Fibroblast of lung (primary cell): ENCODE measurements around the gene ZNF569. TPM values are rescaled to one million over a fixed set of nuclear protein-coding genes. Genes with fewer than 3 reads are reported as not detected.
"Not testable (repeated sequence)": the region's sequence is repeated elsewhere in the genome, so short reads cannot be mapped to it uniquely, and the experiment has no call there.

Experiments
- DNase-seq, 2 donors: peaks; one replicate each; pipeline versions ENCODE4 v3.0.0 to v3.0.0-alpha.2; 2010; ENCODE audit warnings: low read depth in 2 of 2
- H2AFZ ChIP-seq: 2 replicates; pipeline ENCODE4 v1.5.1; 2012; ENCODE audit warnings: low read length, control low read depth, inconsistent platforms
- H3K27ac ChIP-seq: 2 replicates; pipeline ENCODE4 v1.5.1; 2011; ENCODE audit warnings: low read length, control low read depth; ENCODE audit not compliant: insufficient read depth
- H3K27me3 ChIP-seq: 2 replicates; pipeline ENCODE4 v1.5.1; 2011; ENCODE audit warnings: mild to moderate bottlenecking, low read length; ENCODE audit not compliant: control insufficient read depth, insufficient read depth
- H3K36me3 ChIP-seq: 2 replicates; pipeline ENCODE4 v1.5.1; 2011; ENCODE audit warnings: low read length; ENCODE audit not compliant: control insufficient read depth, insufficient read depth
- H3K4me1 ChIP-seq: 2 replicates; pipeline ENCODE4 v1.5.1; 2011; ENCODE audit warnings: low read length; ENCODE audit not compliant: control insufficient read depth, insufficient read depth; ENCODE audit errors: extremely low read depth
- H3K4me2 ChIP-seq: 2 replicates; pipeline ENCODE4 v1.5.1; 2011; ENCODE audit warnings: low read length, control low read depth; ENCODE audit not compliant: insufficient read depth; ENCODE audit errors: extremely low read depth
- H3K4me3 ChIP-seq, 4 experiments: fragments of 200-600 bp in 1 of 4; sonication (generic) in 1 of 4; replicated peaks in 1 of 4; 2 replicates each; pipeline ENCODE4 v1.5.1; 2011 to 2016; ENCODE audit warnings: low read length in 4 of 4, low read depth in 3 of 4, mild to moderate bottlenecking in 3 of 4, control low read depth in 2 of 4, inconsistent platforms in 1 of 4, mixed read lengths in 1 of 4; ENCODE audit not compliant: insufficient read depth in 1 of 4; ENCODE audit errors: control extremely low read depth in 1 of 4
- H3K79me2 ChIP-seq: 2 replicates; pipeline ENCODE4 v1.5.1; 2012; ENCODE audit warnings: mild to moderate bottlenecking, low read length, inconsistent platforms; ENCODE audit not compliant: control insufficient read depth, insufficient read depth
- H3K9ac ChIP-seq: 2 replicates; pipeline ENCODE4 v1.5.1; 2011; ENCODE audit warnings: mild to moderate bottlenecking, low read length, control low read depth; ENCODE audit not compliant: insufficient read depth
- H3K9me3 ChIP-seq: 2 replicates; pipeline ENCODE4 v1.5.1; 2012; ENCODE audit warnings: low read depth, low read length; ENCODE audit not compliant: control insufficient read depth, insufficient read depth
- H4K20me1 ChIP-seq: 2 replicates; pipeline ENCODE4 v1.5.1; 2011; ENCODE audit warnings: low read length; ENCODE audit not compliant: control insufficient read depth, insufficient read depth; ENCODE audit errors: extremely low read depth
- CTCF ChIP-seq, 2 donors: IDR thresholded peaks in 1 of 2; conservative IDR thresholded peaks in 1 of 2; 1 replicate in 1 of 2; 2 replicates in 1 of 2; pipeline ENCODE4 v1.5.1; 2011 to 2012; ENCODE audit warnings: low read length in 2 of 2, control low read depth in 1 of 2, inconsistent platforms in 1 of 2, low read depth in 1 of 2, mild to moderate bottlenecking in 1 of 2
- EZH2 ChIP-seq: IDR thresholded peaks from 2 replicates; pipeline ENCODE4 v1.5.1; 2012; ENCODE audit warnings: low read length, control low read depth, mild to moderate bottlenecking; ENCODE audit errors: missing control alignments
- polyA plus RNA-seq, 2 donors: library from polyadenylated mRNA; depleted of rRNA in 1 of 2; stranded (reverse) in 1 of 2; unstranded in 1 of 2; fragments of >200 nt; gene quantifications; 2 replicates each; pipeline ENCODE4 v1.2.1, GENCODE V29; 2011 to 2012; ENCODE audit warnings: missing spikeins in 1 of 2
- total RNA-seq: library from RNA; depleted of rRNA; stranded (reverse); fragments of >200 nt; gene quantifications from 2 replicates; pipeline ENCODE4 v1.2.1, GENCODE V29; 2014

Gene ZNF569
- total and polyA plus RNA-seq, 2 donors (not counting 1 experiment from before 2014, with no cell fraction given), result 4.3 to 11.9 TPM

- H3K4me2 ChIP-seq, result no peak overlapping the region
- H3K36me3 ChIP-seq, result no peaks in the 10 kb centered on the region
- no peak overlapping the region for H3K27ac ChIP-seq
- H3K27me3 ChIP-seq, result no peaks in the 10 kb centered on the region
- no peaks in the 10 kb centered on the region for H3K79me2 ChIP-seq
- no peaks in the 10 kb centered on the region for H4K20me1 ChIP-seq
- TF ChIP-seq CTCF (conservative IDR thresholded peaks at IDR 0.05 in 1 of 2, IDR thresholded peaks at IDR 0.05 in 1 of 2; ENCODE audit: low read depth in 1 of 2, low read length in 2 of 2) (no peak), EZH2 (no peak)
- H2AFZ ChIP-seq, result no peak overlapping the region
- no peak for DNase-seq
- H3K4me1 ChIP-seq, result no peaks in the 10 kb centered on the region
- H3K9me3 ChIP-seq, result peaks cover 1% of the 10 kb centered on the region
- no peak overlapping the region for H3K4me3 ChIP-seq
- no peak overlapping the region for H3K9ac ChIP-seq
These were observed 63.8 kb downstream of the ZNF569 start for GRCh38 chr19:37403403-37403802.

GRCh38 chr19:37401078-37401477 is 66.2 kb downstream of the ZNF569 start:
- no peak for DNase-seq
- Histone ChIP-seq H2AFZ (no peak overlapping the region), H3K4me3 (no peak overlapping the region), H3K9ac (no peak overlapping the region), H3K27ac (no peak overlapping the region), H3K4me2 (no peak overlapping the region), H3K79me2 (no peaks in the 10 kb centered on the region), H3K36me3 (no peaks in the 10 kb centered on the region), H3K9me3 (peaks cover 1% of the 10 kb centered on the region), H4K20me1 (no peaks in the 10 kb centered on the region), H3K4me1 (no peaks in the 10 kb centered on the region), H3K27me3 (no peaks in the 10 kb centered on the region)
- TF ChIP-seq CTCF (conservative IDR thresholded peaks at IDR 0.05 in 1 of 2, IDR thresholded peaks at IDR 0.05 in 1 of 2; ENCODE audit: low read depth in 1 of 2, low read length in 2 of 2) (no peak), EZH2 (no peak)

- not testable (repeated sequence) for H3K79me2 ChIP-seq, H3K4me1 ChIP-seq, H3K4me2 ChIP-seq, H3K27ac ChIP-seq, DNase-seq, H3K27me3 ChIP-seq, H2AFZ ChIP-seq, H3K9ac ChIP-seq, H3K36me3 ChIP-seq, H3K9me3 ChIP-seq, H3K4me3 ChIP-seq, H4K20me1 ChIP-seq
These were observed 75.8 kb downstream of the ZNF569 start for GRCh38 chr19:37391399-37391798.
